HG03159 (cell line): ENCODE data around the gene NAPA.

ENCODE experiments used
- ATAC-seq: cut with Tn5 transposase; IDR thresholded peaks from one replicate; pipeline ENCODE4 v1.9.1; 2021; ENCODE audit warnings: mild to moderate bottlenecking, moderate library complexity; ENCODE audit not compliant: unreplicated experiment

Gene NAPA

GRCh38 chr19:47514869-47515588 lies at the start of gene NAPA:
TSS of gene NAPA (minus strand) at chr19:47515063. CDS start at chr19:47514940, 123 bp downstream.
- peak; percentile 87 for ATAC-seq

- no peak for ATAC-seq
Observed at GRCh38 chr19:47564081-47564480, 49.2 kb upstream of the NAPA start.

GRCh38 chr19:47561440-47562057 lies 46.7 kb upstream of the NAPA start:
- ATAC-seq, result no peak

GRCh38 chr19:47560999-47561398 lies 46.1 kb upstream of the NAPA start:
- no peak for ATAC-seq

- no peak for ATAC-seq
Observed at GRCh38 chr19:47550129-47550528, 35.3 kb upstream of the NAPA start.

- ATAC-seq, result no peak
Observed at GRCh38 chr19:47549261-47549862, 34.5 kb upstream of the NAPA start.

GRCh38 chr19:47547199-47547598 lies 32.3 kb upstream of the NAPA start:
- no peak for ATAC-seq

- ATAC-seq, result no peak
Observed at GRCh38 chr19:47545061-47545948, 30.4 kb upstream of the NAPA start.

- ATAC-seq, result no peak
Observed at GRCh38 chr19:47544476-47544875, 29.6 kb upstream of the NAPA start.

- ATAC-seq, result no peak
Observed at GRCh38 chr19:47544075-47544474, 29.2 kb upstream of the NAPA start.

- ATAC-seq, result no peak
Observed at GRCh38 chr19:47542030-47542475, 27.2 kb upstream of the NAPA start.

GRCh38 chr19:47541518-47541917 lies 26.7 kb upstream of the NAPA start:
- ATAC-seq, result no peak

- no peak for ATAC-seq
Observed at GRCh38 chr19:47540748-47541147, 25.9 kb upstream of the NAPA start.

- no peak for ATAC-seq
Observed at GRCh38 chr19:47539747-47540311, 25.0 kb upstream of the NAPA start.

GRCh38 chr19:47538812-47539211 lies 23.9 kb upstream of the NAPA start:
- no peak for ATAC-seq

- ATAC-seq, result no peak
Observed at GRCh38 chr19:47537493-47537892, 22.6 kb upstream of the NAPA start.

- no peak for ATAC-seq
Observed at GRCh38 chr19:47534628-47535027, 19.8 kb upstream of the NAPA start.

- no peak for ATAC-seq
Observed at GRCh38 chr19:47531640-47532387, 17.0 kb upstream of the NAPA start.

- no peak for ATAC-seq
Observed at GRCh38 chr19:47529018-47529742, 14.3 kb upstream of the NAPA start.
